NCI-H1417 treated with DMSO at 0.1 percent for 48 hours (cell line): ENCODE data around the gene TARBP1.
"Not testable (repeated sequence)": the region's sequence is repeated elsewhere in the genome, so short reads cannot be mapped to it uniquely, and the experiment has no call there.

Experiments
- DNase-seq: peaks from one replicate; lab custom pipeline; 2025; lab: John Stamatoyannopoulos, UW

The TARBP1 gene

DNA sequence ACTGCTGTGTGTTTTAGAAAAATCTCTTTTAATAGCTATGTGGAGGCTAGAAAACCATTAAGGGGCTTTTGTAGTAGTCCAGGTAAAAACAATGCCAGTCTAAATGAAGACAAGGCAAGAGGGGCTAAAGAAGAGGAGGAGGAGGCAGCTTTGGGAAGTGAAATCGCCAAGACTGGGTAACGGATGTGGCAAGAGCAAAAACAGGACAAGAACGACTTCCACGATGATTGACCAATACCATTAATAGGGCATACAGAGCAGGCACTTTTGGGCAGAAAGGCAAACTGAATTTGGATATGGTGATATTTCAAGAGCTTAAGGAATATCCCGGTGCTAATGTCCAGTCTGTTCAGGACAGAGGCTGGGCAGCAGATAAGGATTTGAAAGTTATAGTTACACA is 83.7 kb downstream of the TARBP1 start:
- no peak for DNase-seq

DNA sequence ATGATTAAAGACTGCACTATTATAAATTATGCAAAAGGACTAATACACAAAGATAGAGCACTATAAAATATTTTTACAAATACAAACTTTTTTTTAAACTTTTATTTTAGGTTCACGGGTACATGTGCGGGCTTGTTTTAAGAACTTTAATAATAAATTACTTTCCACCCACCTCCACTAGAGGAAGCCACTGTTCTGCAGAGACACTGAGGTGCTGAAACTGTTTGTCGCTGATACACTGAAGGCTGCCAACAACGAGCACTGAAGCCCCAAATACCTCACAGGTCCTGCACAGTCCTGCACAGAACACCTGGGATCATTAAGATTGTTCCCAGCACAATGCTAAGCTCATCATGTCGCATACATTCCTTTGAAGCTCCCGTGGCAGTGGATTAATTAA is 85.8 kb downstream of the TARBP1 start:
- DNase-seq: no peak

DNA sequence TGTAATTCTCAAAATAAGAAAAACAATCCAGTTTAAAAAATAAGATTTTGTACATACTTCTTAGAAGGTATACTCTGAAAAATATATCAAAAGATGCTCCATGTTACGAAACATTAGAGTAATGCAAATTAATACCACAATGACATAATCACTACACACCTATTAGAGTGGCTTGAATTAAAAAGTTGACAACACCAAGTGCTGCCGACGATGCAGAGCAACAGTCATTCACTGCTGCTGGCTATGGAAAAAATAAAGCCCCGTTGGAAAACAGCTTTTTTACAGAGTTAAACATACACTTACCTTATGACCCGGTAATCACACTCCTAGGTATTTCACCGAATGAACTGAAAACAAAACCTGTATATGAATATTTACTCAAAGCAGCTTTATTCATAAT is 90.9 kb downstream of the TARBP1 start:
- no peak for DNase-seq

DNA sequence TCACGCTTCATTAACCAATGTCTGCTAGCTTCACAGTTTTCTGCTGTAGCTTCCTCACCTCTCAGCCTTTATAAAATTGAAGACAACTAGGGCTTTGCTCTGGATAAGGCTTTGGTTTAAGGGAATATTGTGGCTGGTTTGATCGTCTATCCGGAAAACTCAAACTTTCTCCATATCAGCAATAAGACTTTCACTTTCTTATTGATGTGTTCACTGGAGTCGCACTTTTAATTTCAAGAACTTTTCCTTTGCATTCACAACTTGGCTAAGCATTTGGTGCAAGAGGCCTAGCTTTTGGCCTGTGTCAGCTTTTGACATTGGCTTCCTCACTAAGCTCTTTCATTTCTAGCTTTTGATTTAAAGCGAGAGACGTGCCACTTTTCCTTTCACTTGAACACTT is 92.9 kb downstream of the TARBP1 start:
- DNase-seq: no peak

DNA sequence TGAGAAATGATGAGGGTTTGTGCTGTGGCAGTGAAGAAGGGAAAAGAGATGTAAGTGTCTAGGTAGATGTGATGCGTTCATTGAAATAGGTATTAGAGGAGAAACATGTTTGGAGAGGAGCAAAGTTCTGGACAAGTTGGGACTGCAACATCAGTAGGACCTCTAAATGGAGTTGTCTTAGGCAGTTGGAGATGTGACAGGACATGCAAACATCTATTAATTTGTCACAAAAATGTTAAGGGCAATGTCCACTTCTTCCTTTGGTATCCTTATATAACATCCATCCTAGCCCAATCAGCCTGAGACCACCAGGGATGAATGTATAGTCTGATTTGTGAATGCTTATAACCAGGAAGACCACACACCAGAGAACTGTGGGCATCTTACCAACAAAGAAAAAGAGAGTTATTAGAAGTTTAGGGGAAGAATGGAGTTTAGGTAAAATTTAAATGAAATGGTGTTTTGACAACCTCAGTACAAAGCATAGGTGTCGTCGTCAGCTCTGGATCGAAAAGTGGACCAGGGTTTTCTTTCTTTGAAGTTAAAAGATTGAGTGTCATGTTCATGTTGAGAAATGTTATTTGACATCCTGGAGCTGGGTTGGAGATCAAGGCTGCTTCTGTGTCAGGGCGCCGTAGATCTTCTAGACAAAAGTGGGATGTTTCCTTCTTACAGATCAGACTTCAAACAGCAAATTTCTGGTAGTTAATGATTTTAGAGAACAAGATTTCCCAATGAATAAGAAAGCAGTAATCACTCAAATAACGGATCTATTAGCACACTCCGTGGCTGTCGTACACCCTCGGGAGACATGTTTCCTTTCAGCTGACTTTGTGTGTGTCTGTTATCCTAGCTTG is 97.1 kb downstream of the TARBP1 start:
- DNase-seq: no peak

DNA sequence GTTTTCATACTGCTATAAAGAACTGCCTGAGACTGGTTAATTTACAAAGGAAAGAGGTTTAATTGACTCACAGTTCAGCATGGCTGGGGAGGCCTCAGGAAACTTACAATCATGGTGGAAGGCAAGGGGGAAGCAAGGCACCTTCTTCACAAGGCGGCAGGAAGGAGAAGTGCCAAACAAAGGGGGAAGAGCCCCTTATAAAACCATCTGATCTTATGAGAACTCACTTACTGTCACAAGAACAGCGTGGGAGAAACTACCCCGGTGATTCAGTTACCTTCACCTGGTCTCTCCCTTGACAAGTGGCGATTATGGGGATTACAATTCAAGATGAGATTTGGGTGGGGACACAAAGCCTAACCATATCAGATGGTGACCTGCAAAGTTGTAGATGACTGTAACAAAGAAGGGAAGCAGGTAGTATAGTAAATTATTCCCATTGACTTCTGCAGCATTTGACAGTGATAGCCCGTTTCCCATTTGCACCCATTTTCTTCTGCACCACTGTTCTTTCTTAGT is 99.3 kb downstream of the TARBP1 start:
- DNase-seq: not testable (repeated sequence)

DNA sequence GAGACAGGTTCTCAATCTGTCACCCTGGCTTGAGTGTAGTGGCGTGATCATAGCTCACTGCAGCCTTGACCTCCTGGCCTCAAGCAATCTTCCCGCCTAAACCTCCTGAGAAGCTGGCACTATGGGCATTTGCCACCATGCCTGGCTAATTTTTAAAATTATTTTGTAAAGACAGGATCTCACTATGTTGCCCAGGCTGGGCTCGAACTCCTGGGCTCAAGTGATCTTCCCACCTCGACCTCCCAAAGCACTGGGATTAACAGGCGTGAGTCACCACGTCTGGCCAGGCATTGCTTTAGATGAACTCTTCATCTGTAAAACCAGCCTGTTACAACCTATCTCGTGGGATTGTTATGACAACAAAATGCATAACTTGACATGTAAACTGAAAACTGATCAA is 103.3 kb downstream of the TARBP1 start:
- no peak for DNase-seq

DNA sequence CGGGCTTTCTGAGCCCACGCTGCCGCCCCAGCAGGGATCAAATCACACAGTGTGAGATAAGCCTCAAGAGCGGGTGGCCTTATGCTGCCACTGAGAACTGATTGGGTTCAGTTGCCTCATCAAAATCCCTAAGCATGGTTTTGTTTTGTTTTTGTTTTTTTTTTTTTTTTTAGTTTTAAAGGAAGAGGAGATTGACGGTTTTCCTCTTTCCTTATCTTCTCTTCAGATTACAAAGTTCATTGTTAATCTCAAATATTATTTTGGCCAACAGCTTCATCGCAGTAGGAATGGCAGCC is 105.1 kb downstream of the TARBP1 start:
- no peak for DNase-seq

DNA sequence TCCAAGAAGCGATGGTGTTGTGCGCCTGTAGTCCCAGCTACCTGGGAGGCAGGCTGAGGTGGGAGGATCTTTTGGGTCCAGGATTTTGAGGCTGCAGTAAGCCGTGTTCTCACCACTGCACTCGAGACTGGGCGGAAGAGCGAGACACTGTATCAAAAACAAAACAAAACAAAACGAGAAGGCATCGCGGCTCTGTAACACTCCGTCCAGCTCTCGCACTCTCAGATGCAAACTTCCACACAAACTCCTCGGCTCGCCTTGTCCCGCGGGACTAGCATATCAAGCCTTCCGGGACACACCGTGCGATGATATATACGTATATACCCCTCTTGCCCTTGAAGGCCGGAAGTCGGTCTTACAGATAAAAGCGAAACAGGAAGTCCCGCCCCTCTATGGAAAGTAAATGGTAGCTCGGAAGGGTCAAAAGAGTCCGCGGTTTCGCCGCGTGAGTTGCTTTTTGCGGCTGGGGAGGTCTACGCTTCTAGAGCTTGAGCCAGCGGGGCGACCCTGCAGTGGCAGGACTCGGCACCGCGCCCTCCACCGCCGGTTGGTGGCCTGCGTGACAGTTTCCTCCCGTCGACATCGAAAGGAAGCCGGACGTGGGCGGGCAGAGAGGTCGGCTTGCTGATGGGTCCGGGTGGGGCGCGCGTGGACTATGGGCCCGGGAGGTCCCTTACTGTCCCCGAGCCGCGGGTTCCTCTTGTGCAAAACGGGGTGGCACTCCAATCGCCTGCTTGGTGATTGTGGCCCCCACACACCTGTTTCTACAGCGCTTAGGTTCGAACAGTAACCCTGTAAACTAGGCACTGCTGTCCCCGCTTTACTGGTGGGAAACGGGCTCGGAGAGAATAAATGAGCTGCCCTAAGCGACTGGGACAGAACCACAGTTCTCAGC is 105.7 kb downstream of the TARBP1 start, which contains the start of gene COA6:
TSS of gene COA6 (plus strand) at position 393 of the 895 bp plus-strand sequence. CDS start at position 404, 11 bp downstream.
- peak; percentile 89 for DNase-seq

DNA sequence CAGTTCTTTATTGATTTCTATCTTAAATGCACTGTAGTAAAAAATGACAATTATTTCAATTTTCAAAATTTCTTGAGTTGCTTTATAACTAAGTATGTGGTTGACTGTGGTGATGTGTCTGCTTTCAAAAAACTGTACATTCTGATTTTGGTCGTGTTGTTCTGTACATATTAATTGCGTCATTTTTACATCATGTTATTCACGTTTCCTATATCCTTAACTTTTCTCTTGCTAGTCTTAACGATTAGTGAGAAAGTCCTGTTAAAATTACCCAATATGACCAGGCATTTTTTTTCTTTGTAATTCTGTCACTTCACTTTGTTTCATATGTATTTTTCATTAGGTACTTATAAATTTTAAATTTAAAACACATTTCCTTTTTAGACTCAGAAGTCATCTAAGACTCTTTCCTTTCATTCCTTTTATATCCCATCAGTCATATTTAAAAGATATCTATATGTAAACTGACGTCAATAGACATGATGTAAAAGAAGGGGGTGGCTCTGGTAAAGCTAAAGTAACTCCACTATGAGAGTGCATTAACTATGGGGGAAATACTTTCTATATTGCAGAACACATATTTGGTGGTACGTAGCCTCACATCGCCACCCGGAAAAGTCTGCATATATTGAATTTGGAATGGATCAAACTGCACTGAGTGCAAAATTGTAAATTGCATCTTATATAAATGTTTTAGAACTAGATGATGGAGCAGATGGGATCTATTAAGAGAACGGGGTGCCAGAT is 106.8 kb downstream of the TARBP1 start:
- no peak for DNase-seq

DNA sequence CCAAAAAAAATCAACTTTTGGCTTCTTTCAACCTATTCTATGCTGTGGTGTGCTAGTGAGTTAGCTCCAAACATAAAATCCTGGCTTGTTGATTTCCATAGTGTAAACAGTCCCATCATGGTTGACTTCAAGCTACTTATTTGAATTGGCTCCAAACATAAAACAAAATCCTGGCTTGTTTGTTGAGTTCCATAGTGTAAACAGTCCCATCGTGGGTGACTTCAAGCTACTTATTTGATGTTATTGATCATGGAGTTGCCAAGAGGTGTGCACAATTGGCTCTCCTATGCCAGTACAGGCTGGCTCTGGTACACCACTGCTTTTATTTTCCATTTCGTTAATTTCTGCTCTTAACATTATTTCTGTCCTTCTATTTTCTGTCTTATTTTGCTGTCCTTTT is 107.6 kb downstream of the TARBP1 start:
- DNase-seq: no peak

DNA sequence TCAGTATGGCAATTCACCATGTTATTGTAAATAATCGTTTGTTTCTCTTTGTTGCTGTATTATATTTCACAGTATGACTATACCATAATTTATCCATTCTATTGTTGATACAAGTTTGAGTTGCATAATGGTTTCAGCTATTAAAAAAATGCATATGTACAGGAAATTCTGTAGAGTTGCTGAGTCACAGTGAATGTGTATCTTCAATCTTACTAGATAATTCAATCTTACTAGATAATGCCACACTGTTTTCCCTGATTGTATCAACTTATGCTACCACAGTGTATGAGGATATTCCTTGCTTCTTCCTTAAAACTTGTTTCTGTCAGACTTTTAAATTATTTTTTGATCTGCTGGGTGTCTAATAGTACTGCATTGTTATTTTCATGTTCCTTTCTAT is 109.2 kb downstream of the TARBP1 start:
- DNase-seq: no peak

DNA sequence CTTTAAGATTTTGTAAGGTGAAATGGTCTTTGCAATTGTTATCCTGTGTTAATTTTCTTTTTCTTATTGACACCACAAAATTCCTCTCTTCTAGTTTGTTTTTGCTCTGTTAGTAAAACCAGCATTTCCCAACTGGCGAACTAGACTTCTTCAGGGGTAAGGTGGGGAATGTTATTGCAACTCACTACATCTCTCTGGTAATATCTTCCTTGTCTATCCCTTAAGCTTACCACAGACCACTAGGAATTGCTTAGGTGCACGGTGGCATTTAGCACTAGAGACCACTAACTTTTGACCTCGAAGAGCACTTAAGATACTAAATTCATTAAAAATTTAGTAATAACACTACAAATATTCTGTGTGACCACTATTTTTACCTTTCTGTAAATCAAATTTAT is 109.9 kb downstream of the TARBP1 start:
- DNase-seq: no peak

DNA sequence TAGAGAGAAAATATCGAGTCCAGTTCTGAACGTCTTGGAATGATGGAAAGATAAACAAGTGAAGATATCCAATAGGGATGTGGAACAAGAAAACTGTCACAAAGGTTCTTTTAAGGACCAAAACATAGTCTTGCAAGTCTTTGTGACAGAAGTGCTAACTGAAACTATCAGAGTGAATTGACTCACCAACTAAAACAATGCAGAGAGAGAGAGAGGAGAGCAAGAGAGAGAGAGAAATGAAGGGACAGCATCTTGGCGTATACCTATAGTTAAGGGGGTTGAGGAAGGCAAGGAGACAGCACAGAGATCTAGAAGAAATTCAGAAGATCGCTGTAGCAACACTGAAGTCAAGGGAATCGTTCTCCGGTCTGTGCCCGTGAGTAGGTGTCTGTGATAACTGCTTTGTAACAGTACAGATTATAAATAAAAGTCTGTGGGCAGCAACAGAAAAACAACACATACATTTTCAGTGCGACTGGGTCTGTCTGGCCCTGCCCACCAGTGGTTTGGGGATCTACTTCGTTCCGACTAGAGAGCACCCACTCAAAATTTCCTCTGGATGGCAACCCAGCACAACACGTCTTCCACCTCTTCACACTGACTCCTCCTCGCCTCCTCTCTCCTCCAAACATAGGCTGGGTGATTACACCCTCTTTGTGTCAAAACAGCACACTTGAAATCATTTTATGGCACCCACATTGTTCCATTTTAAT is 110.5 kb downstream of the TARBP1 start:
- DNase-seq: no peak

DNA sequence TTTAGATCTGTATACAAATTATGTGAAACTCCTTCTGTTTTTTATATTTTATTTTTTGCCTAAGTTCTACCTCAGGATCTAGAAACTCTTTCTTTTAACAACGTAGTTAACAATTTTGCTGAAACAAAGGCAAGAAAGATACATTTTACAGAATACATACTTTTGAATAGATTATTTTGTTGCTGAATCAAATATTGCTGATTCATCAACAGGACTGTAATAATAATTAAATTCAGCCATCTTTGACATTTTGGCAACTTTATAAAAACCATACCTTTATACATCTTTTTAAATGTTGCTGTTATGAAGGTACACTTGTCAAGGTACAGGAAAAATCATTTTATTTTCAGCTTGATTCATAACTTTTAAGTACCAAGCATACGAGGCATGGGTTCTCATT is 116.4 kb downstream of the TARBP1 start:
- no peak for DNase-seq

DNA sequence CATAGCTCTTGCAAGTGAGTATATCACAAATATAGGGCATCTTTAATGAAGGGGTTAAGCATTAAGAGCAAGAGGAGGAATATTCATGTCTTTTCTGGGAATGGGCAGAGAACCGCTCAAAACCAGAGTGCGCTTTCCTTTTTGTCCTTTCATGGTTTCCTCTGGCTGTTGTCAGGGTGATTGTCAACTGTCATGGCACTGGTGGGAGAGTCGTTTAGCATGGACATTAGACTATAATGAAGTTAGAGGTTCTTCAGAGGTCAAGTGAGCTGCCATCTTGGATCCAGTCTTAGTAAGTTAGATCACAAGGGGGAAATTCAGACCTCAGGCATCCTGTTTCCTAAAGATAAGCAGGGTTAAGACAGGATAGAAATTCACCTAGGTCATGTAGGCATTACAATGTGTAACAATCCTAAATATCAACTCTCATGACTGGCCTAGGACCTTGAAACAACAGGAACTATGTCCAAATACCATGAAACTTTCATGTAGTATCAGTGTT is 117.8 kb downstream of the TARBP1 start:
- DNase-seq: no peak

DNA sequence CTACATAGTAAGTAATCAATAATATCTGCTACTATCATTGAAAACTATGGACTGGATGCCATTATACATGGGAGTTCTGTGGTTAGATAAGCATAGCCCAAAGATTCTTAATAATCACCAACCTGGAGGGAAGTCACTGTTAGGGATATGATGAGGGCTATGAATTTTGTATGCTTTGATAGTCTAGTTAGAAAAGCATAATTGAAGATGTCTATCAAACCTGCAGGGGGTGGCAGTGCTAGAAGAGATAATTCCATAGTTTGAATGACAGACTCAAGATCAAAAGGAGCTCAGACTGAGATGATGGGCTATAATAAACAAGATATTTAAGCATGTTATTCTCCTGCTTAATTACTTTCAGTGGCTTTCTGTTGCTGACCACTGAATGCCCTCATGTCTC is 121.1 kb downstream of the TARBP1 start:
- no peak for DNase-seq

DNA sequence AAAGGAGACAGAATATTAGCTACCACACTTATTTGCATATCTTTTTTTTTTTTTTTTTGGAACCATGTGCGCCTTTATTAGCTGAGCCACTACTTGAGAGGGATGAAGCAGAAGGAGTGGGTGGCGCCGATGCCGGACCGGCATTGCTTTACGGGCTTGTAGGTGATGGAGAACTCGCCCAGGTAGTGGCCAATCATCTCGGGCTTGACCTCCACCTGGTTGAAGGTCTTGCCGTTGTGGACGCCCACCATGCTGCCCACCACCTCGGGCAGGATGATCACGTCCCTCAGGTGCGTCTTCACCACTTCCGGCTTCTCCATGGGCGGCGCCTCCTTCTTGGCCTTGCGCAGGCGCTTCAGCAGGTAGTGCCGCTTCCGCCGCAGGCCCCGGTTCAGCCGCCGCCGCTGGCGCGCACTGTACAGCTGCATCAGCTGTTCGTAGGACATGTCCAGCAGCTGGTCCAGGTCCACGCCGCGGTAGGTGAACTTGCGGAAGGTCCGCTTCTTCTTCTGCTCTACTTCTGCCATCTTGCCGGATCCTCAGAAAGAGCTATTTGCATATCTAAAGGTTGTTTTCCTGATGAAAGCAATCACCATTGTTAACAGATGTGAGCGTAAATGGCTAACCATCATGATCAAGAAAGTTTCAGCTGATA is 122.2 kb downstream of the TARBP1 start:
- not testable (repeated sequence) for DNase-seq

DNA sequence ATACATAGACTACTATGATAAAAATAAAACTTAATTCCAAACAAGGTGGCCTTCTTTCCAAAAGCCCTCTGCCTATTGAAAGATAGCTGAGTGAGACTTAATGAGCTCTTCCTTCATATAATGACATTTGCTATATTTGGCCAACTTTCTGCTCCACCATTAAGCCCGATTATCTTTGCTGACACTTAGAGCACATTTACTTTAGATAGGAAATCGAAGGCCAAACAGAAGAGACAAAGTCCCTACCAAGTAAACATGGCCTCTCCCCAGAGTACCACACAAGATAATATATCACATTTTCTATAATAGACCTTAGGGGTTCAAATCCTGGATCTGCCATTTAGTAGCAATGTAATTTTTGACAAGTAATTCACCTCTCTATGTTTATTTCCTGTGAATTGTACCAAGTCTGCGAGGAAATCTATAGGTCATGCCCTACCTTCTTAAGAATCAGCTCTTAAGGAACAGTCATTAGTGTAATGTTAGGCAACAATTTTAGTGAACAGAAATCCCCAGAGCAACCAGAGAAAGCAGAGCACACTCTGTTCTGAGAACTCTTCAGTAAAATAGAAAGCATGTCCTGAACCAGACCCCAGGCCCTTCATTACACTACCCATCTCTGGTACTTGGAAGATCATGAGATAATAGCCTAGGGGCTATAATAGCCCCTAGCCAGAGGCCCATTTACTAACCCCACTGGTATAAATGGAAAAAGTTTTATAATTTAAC is 123.0 kb downstream of the TARBP1 start:
- DNase-seq: no peak

DNA sequence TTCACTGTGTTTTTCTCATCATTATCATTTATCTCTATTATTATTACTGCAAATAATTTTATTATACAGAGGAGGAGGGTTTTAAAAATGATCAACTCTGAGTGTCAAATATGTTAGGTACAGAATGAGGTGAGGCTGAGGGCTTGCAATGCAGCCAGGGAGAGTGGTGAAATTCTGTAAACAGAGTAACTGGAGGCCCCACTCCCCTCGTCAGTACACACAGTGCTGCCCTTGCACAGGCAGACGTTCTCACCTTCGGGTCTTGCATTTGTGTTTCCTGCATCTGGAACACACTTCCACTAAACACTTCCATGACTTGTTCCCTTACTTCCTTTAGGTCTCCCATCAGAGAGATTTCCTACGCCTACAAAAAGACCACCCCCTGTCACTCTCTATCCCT is 130.0 kb downstream of the TARBP1 start:
- no peak for DNase-seq
